ENCODE measurements around the gene DLG2. TPM values are rescaled to one million over a fixed set of nuclear protein-coding genes. Genes with fewer than 3 reads are reported as not detected.

DLG2 gene
- total and polyA plus RNA-seq, 2 donors (not counting 3 experiments of a cell fraction or from before 2014, with no cell fraction given): 0.15 to 1.1 TPM

DNA sequence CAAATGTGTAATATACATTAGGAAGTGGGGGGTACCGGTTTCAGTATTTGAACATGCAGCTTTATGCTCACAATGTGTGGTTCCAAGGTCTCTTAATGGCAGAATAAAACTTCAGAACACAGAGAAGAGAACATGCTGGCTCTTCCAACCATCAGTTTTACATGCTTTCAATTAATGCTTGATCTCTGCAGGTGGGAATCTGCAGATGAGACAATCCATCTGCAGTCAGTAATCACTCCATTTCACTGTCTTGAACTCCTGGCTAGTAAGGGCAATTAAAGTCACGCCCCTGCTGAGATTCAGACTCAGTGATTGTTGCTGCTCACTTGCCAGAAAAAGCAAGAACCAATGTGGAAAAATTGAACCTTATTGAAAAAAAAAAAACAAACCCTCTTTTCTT is 945.7 kb downstream of the DLG2 start:
- FAIRE-seq (no peak), DNase-seq (ENCODE audit: low read depth, low spot score) (no peak)
- no TSS peak for BruUV-seq (replicated peaks)
- no peaks in the 10 kb centered on the region for H3K36me3 ChIP-seq (ENCODE audit: control insufficient read depth in 2 of 2, extremely low read depth in 1 of 2, insufficient read depth in 2 of 2, low read length in 2 of 2)
- CTCF ChIA-PET: no interaction called here
- H3K9ac ChIP-seq (replicated peaks; ENCODE audit: extremely low read depth, insufficient read depth, low read length): no peak overlapping the region
- no peaks in the 10 kb centered on the region for H3K9me3 ChIP-seq (replicated peaks; ENCODE audit: control insufficient read depth, insufficient read depth, low read length)
- POLR2A ChIA-PET: no interaction called here
- H3K4me2 ChIP-seq (ENCODE audit: insufficient read depth, low read length): no peak overlapping the region
- H3K79me2 ChIP-seq (ENCODE audit: control insufficient read depth, insufficient read depth, low read length): no peaks in the 10 kb centered on the region
- H4K20me1 ChIP-seq (replicated peaks; ENCODE audit: control insufficient read depth, extremely low read depth, insufficient read depth, low read length): no peaks in the 10 kb centered on the region
- H3K9me1 ChIP-seq (replicated peaks; ENCODE audit: control insufficient read depth, extremely low read depth, insufficient read depth, low read length): no peaks in the 10 kb centered on the region
- H3K4me3 ChIP-seq (replicated peaks in 1 of 3; ENCODE audit: insufficient read depth in 1 of 3, low read depth in 1 of 3, low read length in 3 of 3): no peak overlapping the region
- dilution Hi-C loops (cut with MboI; ENCODE audit: extremely low pct_ligation_motif_present, low sequenced_read_pairs) (no loop called here), intact Hi-C loops (cut with micrococcal nuclease) (no loop called here)
- no peak overlapping the region for H2AFZ ChIP-seq (ENCODE audit: low read depth, low read length)
- TF ChIP-seq, protein P1, sequence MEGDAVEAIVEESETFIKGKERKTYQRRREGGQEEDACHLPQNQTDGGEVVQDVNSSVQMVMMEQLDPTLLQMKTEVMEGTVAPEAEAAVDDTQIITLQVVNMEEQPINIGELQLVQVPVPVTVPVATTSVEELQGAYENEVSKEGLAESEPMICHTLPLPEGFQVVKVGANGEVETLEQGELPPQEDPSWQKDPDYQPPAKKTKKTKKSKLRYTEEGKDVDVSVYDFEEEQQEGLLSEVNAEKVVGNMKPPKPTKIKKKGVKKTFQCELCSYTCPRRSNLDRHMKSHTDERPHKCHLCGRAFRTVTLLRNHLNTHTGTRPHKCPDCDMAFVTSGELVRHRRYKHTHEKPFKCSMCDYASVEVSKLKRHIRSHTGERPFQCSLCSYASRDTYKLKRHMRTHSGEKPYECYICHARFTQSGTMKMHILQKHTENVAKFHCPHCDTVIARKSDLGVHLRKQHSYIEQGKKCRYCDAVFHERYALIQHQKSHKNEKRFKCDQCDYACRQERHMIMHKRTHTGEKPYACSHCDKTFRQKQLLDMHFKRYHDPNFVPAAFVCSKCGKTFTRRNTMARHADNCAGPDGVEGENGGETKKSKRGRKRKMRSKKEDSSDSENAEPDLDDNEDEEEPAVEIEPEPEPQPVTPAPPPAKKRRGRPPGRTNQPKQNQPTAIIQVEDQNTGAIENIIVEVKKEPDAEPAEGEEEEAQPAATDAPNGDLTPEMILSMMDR (IDR thresholded peaks at IDR 0.05; ENCODE audit: extremely low read depth in 1 of 2, insufficient read depth in 1 of 2, low read depth in 1 of 2, low read length in 2 of 2): no peak
- no peak for TF ChIP-seq POLR2AphosphoS5 (IDR thresholded peaks at IDR 0.05; ENCODE audit: insufficient read depth, low read depth, low read length)
- TF ChIP-seq EZH2 (IDR thresholded peaks at IDR 0.05; ENCODE audit: borderline replicate concordance, low read depth, low read length, severe bottlenecking): no peak
- no peak for TF ChIP-seq FOS (IDR thresholded peaks at IDR 0.05; ENCODE audit: borderline replicate concordance, insufficient read depth, low read length)
- H3K4me1 ChIP-seq (ENCODE audit: control insufficient read depth, extremely low read depth, insufficient read depth, low read length): no peaks in the 10 kb centered on the region
- H3K27me3 ChIP-seq (ENCODE audit: control insufficient read depth in 2 of 2, insufficient read depth in 2 of 2, low read length in 2 of 2): no peaks in the 10 kb centered on the region
- no peak overlapping the region for H3K27ac ChIP-seq (ENCODE audit: insufficient read depth, low read depth, low read length)

DNA sequence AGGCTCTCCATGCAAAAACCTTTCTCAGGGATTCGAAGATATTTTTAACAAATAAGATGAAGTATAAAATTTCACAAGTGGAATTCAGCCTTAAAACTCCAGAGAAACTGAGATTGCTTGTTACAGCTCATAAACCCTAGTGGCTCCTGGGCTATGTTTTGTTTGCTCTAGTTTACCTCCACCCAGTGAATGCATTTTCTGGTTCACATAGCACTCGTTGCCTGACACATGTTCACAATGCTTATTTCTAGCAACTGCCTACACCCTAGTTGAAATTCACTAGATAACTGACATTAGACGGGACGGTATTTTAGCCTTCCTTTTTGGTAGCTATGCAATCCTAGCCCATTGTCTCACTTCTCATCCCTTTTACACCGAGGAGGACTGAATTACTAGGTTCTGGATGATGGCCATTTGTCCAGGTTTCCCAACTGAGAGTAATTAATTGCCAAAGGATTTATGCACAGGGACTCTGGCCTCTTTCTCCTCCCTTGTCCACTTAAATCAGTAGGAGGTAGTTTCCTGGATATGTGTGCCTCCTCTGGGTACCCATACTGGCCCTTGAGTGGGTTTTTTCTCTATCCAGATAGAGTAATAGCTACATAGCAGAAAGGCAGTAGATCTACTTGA is 951.6 kb downstream of the DLG2 start:
- Histone ChIP-seq H3K9me3 (replicated peaks; ENCODE audit: control insufficient read depth, insufficient read depth, low read length) (no peaks in the 10 kb centered on the region), H3K4me1 (ENCODE audit: control insufficient read depth, extremely low read depth, insufficient read depth, low read length) (no peaks in the 10 kb centered on the region), H3K27me3 (ENCODE audit: control insufficient read depth in 2 of 2, insufficient read depth in 2 of 2, low read length in 2 of 2) (no peaks in the 10 kb centered on the region), H3K27ac (ENCODE audit: insufficient read depth, low read depth, low read length) (no peak overlapping the region), H3K9ac (replicated peaks; ENCODE audit: extremely low read depth, insufficient read depth, low read length) (no peak overlapping the region), H3K4me3 (replicated peaks in 1 of 3; ENCODE audit: insufficient read depth in 1 of 3, low read depth in 1 of 3, low read length in 3 of 3) (no peak overlapping the region), H3K9me1 (replicated peaks; ENCODE audit: control insufficient read depth, extremely low read depth, insufficient read depth, low read length) (no peaks in the 10 kb centered on the region), H3K36me3 (ENCODE audit: control insufficient read depth in 2 of 2, extremely low read depth in 1 of 2, insufficient read depth in 2 of 2, low read length in 2 of 2) (no peaks in the 10 kb centered on the region), H3K79me2 (ENCODE audit: control insufficient read depth, insufficient read depth, low read length) (no peaks in the 10 kb centered on the region), H2AFZ (ENCODE audit: low read depth, low read length) (no peak overlapping the region), H3K4me2 (ENCODE audit: insufficient read depth, low read length) (no peak overlapping the region), H4K20me1 (replicated peaks; ENCODE audit: control insufficient read depth, extremely low read depth, insufficient read depth, low read length) (no peaks in the 10 kb centered on the region)
- ChIA-PET POLR2A (no interaction called here), CTCF (no interaction called here)
- FAIRE-seq (no peak), DNase-seq (ENCODE audit: low read depth, low spot score) (no peak)
- intact Hi-C loops (cut with micrococcal nuclease): no loop called here
- dilution Hi-C loops (cut with MboI; ENCODE audit: extremely low pct_ligation_motif_present, low sequenced_read_pairs): no loop called here
- no TSS peak for BruUV-seq (replicated peaks)
- TF ChIP-seq MYC (IDR thresholded peaks at IDR 0.05; ENCODE audit: low read depth, low read length): no peak
